ENCODE results near the gene APOM.

Gene APOM

DNA sequence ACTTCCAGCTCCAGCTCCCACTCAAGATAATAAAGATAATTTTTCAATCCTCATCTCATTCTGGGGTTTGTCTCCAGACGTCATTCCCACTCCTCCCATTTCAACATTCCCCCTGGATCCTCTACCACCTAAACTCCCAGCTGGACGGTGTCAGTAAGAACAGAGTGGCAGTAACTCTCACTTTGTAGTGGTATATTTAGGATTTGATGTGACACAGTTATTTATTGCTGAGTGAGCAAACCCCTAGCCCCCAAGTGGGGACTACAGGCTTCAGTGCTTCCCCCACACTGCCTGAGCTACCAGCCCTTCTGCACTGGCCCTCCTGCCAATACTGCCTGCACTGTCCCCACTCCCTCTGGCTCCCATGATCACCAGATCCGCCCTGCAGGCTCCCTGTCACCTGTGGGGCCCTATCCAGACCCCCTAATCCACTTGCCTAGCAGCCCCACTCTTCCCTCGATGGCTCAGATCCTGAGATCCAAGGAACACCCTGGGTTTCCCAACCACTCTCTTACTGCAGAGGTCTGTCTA lies 2.5 kb downstream of the APOM start:
- Histone ChIP-seq H3K27me3 (ENCODE audit: control insufficient read depth, low read length) (no peaks in the 10 kb centered on the region), H3K36me3 (ENCODE audit: control insufficient read depth, low read length) (peaks cover 45% of the 10 kb centered on the region), H3K27ac (ENCODE audit: low read depth, low read length) (no peak overlapping the region), H4K20me1 (ENCODE audit: control insufficient read depth, insufficient read depth, low read depth, low read length) (no peaks in the 10 kb centered on the region), H3K9me3 (ENCODE audit: control insufficient read depth, insufficient read depth, low read length) (no peaks in the 10 kb centered on the region), H3K9me2 (replicated peaks; ENCODE audit: control insufficient read depth, low read length) (no peaks in the 10 kb centered on the region), H3K79me2 (ENCODE audit: control insufficient read depth, low read length) (peaks cover 58% of the 10 kb centered on the region), H3K4me3 (ENCODE audit: low read length) (no peak overlapping the region), H3F3A (ENCODE audit: control insufficient read depth, insufficient read depth) (peaks cover 18% of the 10 kb centered on the region), H3K4me2 (ENCODE audit: low read length) (peak overlapping the region; percentile 92; the same call in 1 of the 2 replicates), H3K4me1 (ENCODE audit: control insufficient read depth, low read length) (peaks cover 50% of the 10 kb centered on the region)
- no peak for TF ChIP-seq EZH2phosphoT487 (IDR thresholded peaks at IDR 0.05; ENCODE audit: borderline replicate concordance, low read length)
- TF ChIP-seq, protein P1, sequence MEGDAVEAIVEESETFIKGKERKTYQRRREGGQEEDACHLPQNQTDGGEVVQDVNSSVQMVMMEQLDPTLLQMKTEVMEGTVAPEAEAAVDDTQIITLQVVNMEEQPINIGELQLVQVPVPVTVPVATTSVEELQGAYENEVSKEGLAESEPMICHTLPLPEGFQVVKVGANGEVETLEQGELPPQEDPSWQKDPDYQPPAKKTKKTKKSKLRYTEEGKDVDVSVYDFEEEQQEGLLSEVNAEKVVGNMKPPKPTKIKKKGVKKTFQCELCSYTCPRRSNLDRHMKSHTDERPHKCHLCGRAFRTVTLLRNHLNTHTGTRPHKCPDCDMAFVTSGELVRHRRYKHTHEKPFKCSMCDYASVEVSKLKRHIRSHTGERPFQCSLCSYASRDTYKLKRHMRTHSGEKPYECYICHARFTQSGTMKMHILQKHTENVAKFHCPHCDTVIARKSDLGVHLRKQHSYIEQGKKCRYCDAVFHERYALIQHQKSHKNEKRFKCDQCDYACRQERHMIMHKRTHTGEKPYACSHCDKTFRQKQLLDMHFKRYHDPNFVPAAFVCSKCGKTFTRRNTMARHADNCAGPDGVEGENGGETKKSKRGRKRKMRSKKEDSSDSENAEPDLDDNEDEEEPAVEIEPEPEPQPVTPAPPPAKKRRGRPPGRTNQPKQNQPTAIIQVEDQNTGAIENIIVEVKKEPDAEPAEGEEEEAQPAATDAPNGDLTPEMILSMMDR (IDR thresholded peaks at IDR 0.05; ENCODE audit: low read depth, low read length, poor library complexity, severe bottlenecking), result no peak

DNA sequence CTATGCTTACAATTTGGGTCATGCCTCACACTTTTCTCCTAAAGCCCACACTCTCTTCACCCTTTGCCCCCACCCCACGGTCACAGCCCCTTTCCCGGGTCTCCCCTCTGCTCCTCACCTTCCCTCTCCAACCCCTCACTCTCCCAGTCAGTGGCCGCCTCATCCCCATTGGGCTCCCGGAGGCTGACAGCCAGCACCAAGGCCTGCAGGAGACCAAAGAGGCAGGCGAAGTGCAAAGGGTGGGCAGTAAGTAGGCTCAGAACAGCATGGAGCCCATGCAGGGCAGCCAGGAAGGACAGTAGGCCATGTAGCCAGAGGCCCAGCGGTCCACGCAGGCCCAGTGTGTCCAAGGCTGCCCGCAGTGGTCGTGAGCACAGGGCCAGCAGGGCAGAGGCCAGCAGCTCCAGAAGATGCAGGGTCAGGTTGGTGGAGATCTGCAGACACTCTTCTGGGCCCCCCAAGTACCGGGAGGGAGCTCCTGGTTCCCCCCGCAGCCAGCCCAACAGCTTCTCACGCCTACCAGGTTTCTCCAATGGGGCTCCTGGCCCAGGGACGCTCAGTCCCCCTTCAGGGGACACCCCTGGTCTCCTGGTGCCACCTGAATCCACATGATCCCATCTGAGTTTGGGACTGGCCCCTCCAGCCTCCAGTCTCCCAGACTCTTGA lies 3.4 kb downstream of the APOM start:
- H3K4me1 ChIP-seq (ENCODE audit: control insufficient read depth, low read length), result peaks cover 54% of the 10 kb centered on the region
- H3K27me3 ChIP-seq (ENCODE audit: control insufficient read depth, low read length), result no peaks in the 10 kb centered on the region
- H3K27ac ChIP-seq (ENCODE audit: low read depth, low read length), result no peak overlapping the region
- H3K4me3 ChIP-seq (ENCODE audit: low read length), result peak overlapping the region; percentile 95
- no peaks in the 10 kb centered on the region for H3K9me3 ChIP-seq (ENCODE audit: control insufficient read depth, insufficient read depth, low read length)
- no peaks in the 10 kb centered on the region for H4K20me1 ChIP-seq (ENCODE audit: control insufficient read depth, insufficient read depth, low read depth, low read length)
- H3K4me2 ChIP-seq (ENCODE audit: low read length), result peak overlapping the region; percentile 92
- H3K9me2 ChIP-seq (replicated peaks; ENCODE audit: control insufficient read depth, low read length), result no peaks in the 10 kb centered on the region
- H3K79me2 ChIP-seq (ENCODE audit: control insufficient read depth, low read length), result peaks cover 60% of the 10 kb centered on the region
- peaks cover 53% of the 10 kb centered on the region for H3K36me3 ChIP-seq (ENCODE audit: control insufficient read depth, low read length)
- no peak for TF ChIP-seq EZH2phosphoT487 (IDR thresholded peaks at IDR 0.05; ENCODE audit: borderline replicate concordance, low read length)
- TF ChIP-seq, protein P1 (IDR thresholded peaks at IDR 0.05; ENCODE audit: low read depth, low read length, poor library complexity, severe bottlenecking), result no peak
- peaks cover 18% of the 10 kb centered on the region for H3F3A ChIP-seq (ENCODE audit: control insufficient read depth, insufficient read depth)

DNA sequence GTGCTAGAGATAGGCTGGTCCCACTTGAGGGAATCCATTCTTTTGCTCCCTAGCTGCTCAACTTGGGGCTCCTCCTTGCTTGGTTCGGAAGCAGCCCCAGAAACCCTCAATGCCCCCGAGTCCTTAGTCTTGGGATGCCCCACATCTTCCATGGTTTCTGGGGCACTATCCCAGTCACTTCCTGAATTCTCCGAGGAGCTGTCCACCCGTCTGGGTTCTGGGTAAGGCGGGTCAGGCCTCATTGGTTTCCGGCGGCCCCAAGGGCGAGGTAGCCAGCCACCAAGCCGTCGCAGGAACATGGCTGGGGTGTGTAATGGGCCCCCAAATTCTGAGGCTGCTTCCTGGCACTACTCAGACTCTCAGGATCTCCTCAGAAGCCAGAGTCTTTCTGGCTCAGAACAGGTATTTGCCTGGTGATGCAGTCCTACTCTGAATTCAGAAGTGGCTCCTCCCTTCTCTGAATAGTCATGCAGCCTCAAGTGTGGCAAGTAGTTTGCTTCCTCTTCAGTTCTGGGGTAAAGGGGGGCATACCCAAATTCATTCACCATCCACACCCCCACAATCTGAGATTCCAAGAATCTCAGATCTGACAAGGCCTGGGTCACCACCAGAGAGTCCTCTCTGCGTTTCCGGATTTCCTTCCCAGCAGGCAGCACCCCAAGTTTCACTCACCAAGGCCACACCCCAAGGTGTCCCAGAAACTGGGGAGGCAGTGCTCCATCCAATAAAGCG lies 4.1 kb downstream of the APOM start:
- Histone ChIP-seq H3K27me3 (ENCODE audit: control insufficient read depth, low read length) (no peaks in the 10 kb centered on the region), H3K4me3 (ENCODE audit: low read length) (peak overlapping the region; percentile 95), H3K79me2 (ENCODE audit: control insufficient read depth, low read length) (peaks cover 64% of the 10 kb centered on the region), H3K36me3 (ENCODE audit: control insufficient read depth, low read length) (peaks cover 60% of the 10 kb centered on the region), H3K4me1 (ENCODE audit: control insufficient read depth, low read length) (peaks cover 57% of the 10 kb centered on the region), H3K27ac (ENCODE audit: low read depth, low read length) (peak overlapping the region; percentile 57), H4K20me1 (ENCODE audit: control insufficient read depth, insufficient read depth, low read depth, low read length) (no peaks in the 10 kb centered on the region), H3F3A (ENCODE audit: control insufficient read depth, insufficient read depth) (peaks cover 14% of the 10 kb centered on the region), H3K4me2 (ENCODE audit: low read length) (peak overlapping the region; percentile 92), H3K9me2 (replicated peaks; ENCODE audit: control insufficient read depth, low read length) (no peaks in the 10 kb centered on the region), H3K9me3 (ENCODE audit: control insufficient read depth, insufficient read depth, low read length) (no peaks in the 10 kb centered on the region)
- TF ChIP-seq, protein P1 (IDR thresholded peaks at IDR 0.05; ENCODE audit: low read depth, low read length, poor library complexity, severe bottlenecking), result no peak
- TF ChIP-seq EZH2phosphoT487 (IDR thresholded peaks at IDR 0.05; ENCODE audit: borderline replicate concordance, low read length), result no peak

All from DOHH2 (cell line).